VCaP (cell line): ENCODE measurements around the gene ARHGAP24.

ENCODE experiments used
- H3K27ac ChIP-seq: fragments of 450-650 bp; 2 replicates; pipeline ENCODE4 v1.5.1; 2017
- CTCF ChIP-seq: fragments of 450-650 bp; conservative IDR thresholded peaks from 2 replicates; pipeline ENCODE4 v1.5.1; 2017; ENCODE audit warnings: mild to moderate bottlenecking, moderate library complexity

Gene ARHGAP24

DNA sequence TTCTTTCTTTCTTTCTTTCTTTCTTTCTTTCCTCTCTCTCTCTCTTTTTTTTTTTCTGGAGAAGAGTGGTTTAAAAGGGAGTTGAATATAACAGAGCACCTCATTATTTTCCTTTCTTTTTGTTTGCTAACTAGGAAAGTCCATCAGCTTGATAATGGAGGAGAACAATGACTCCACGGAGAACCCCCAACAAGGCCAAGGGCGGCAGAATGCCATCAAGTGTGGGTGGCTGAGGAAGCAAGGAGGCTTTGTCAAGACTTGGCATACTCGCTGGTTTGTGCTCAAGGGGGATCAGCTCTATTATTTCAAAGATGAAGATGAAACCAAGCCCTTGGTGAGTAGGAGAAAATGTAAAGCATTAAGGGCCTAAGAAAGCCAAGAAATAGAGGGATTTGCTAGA lies 95.4 kb downstream of the ARHGAP24 start:
- no peak overlapping the region for H3K27ac ChIP-seq
- no peak for TF ChIP-seq CTCF

DNA sequence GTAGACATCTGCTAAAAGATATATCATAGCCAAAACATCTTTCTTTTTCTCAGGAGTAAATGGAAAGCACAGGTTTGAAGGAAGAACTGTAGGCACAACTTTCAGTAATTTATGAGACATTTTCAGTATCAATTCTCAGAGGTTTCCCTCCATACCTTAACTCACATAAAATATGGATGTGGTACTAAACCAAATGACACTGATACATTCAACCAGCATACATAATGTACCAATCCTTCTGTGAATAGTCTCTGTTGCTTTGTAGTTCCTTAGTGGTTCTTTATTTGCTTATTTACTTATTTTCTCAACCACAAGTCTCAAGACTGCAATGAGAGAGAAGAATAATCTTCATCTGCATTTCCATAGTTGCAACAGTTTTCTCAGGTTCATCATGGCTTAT lies 96.1 kb downstream of the ARHGAP24 start:
- H3K27ac ChIP-seq: no peak overlapping the region
- TF ChIP-seq CTCF: no peak

DNA sequence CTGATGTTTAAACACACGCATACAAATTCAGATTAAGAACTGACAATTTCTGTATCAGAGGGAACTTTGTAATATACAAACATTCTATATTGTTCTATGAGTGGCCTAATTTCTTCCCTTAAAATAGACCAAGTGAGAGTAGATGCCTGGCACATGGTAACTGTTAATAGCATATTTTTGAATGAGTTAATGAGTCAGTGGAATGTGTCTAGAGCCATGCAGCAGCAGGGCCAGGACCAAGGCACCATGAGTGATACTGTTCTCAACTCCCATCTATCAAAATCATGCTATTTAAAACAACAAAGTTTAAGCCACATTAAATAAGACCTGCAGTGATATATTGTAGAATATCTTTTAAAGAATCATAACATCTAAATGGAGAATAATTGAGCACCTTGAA lies 98.3 kb downstream of the ARHGAP24 start:
- H3K27ac ChIP-seq: no peak overlapping the region
- no peak for TF ChIP-seq CTCF

GRCh38 chr4:85577307-85577706 lies 102.4 kb downstream of the ARHGAP24 start:
- H3K27ac ChIP-seq: no peak overlapping the region
- TF ChIP-seq CTCF: no peak

DNA sequence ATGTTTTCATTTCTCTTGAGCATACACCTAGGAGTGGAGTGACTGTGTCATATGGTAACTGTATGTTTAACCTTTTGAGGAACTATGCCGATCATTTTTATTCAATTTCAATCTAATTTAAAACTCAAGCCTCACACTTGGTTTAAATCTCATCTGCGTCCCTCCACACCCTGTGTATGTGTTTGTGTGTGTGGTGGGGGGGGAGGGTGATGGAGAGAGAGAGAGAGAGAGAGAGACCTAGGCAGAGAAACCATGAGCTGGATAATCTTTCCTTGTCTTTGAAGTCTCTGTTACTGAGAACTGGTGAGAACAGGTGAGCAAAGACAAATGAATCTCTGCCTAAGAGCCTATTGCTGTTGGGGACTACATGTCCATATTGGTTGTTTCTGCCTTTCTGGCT lies 105.0 kb downstream of the ARHGAP24 start:
- H3K27ac ChIP-seq: no peak overlapping the region
- no peak for TF ChIP-seq CTCF

DNA sequence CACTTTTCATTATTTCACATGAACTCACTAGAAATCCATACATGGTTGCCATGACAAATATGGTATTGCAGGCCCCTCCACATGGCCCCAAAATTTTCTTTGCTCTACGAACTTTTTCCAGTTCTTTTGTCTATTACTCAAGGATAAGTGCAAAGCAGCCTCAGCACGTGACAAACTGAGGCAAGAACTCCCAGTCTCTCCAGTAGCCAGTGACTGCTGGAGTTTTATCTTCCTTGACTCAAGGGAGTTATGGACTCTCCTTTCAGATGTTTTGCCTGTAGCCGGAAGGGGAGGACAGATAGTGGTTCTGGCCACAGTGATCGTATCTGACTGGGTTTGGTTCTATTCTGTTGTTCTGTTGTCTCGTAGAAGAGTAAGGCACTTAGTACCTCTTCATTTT lies 105.5 kb downstream of the ARHGAP24 start:
- H3K27ac ChIP-seq: no peak overlapping the region
- no peak for TF ChIP-seq CTCF

DNA sequence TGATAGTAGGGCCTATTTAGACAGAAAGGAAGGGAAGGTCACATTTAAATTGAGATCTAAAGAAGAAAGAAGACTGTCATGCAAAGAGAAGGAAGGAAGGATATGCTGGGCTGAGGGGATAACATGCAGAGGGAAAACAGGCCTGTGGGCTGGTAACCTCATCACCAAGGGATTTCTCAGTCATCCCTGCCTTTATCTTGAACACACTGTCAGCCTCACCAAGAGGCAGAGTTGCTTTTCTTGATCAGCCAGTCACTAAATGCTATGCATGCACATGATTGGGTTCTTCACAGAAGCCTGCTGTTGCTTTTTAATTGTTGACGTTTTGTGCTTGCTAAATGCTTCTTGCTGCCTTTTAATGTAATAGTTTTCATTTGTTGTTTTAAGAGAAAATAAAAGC lies 113.0 kb downstream of the ARHGAP24 start:
- TF ChIP-seq CTCF: no peak
- no peak overlapping the region for H3K27ac ChIP-seq
